ENCODE measurements around the gene COL16A1. TPM values are rescaled to one million over a fixed set of nuclear protein-coding genes. Genes with fewer than 3 reads are reported as not detected.

Gene COL16A1
- total and polyA plus RNA-seq, 2 of the 4 experiments (the other 2 are of a cell fraction) = 34.2 to 62.8 TPM

GRCh38 chr1:31751822-31752241, 48.0 kb upstream of the COL16A1 start:
- Histone ChIP-seq H4K8ac (ENCODE audit: low read depth in 2 of 2, low read length in 2 of 2) (no peak overlapping the region), H3K23ac (ENCODE audit: low read depth, low read length) (no peak overlapping the region), H2BK15ac (ENCODE audit: low read depth, low read length) (no peak overlapping the region), H2AK9ac (replicated peaks; ENCODE audit: low read depth, low read length, poor library complexity) (peak overlapping the region; percentile 44), H3K56ac (ENCODE audit: extremely low read depth, insufficient read depth, low read length) (no peak overlapping the region), H2AFZ (replicated peaks; ENCODE audit: low read length, poor library complexity) (peak overlapping the region; percentile 1), H3K79me1 (ENCODE audit: low read depth in 1 of 2, low read length in 2 of 2) (peaks cover 0 to 3% of the 10 kb centered on the region in 2 experiments; a peak in 1 of 4 replicates), H2BK5ac (ENCODE audit: low read depth, low read length, poor library complexity, severe bottlenecking) (no peak overlapping the region), H3K4me2 (ENCODE audit: low read depth, low read length) (no peak overlapping the region), H3K27me3 (ENCODE audit: control insufficient read depth, insufficient read depth, low read length) (no peaks in the 10 kb centered on the region), H4K5ac (ENCODE audit: low read depth, low read length) (no peak overlapping the region), H3K4me1 (ENCODE audit: control insufficient read depth, insufficient read depth, low read length) (peaks cover 31% of the 10 kb centered on the region), H3K18ac (ENCODE audit: low read depth, low read length) (no peak overlapping the region), H3K36me3 (ENCODE audit: control insufficient read depth, insufficient read depth, low read length) (no peaks in the 10 kb centered on the region), H3K27ac (ENCODE audit: insufficient read depth, low read length) (no peak overlapping the region), H3K9me3 (ENCODE audit: control insufficient read depth, insufficient read depth, low read length) (no peaks in the 10 kb centered on the region), H2AK5ac (ENCODE audit: low read depth, low read length) (0 out of 2 replicates have a peak overlapping the region, but pooled peaks have one; percentile 18), H3K9ac (ENCODE audit: low read depth, low read length) (no peak overlapping the region), H2BK20ac (ENCODE audit: low read depth, low read length) (no peak overlapping the region), H3K4ac (ENCODE audit: low read depth, low read length) (no peak overlapping the region), H4K20me1 (ENCODE audit: insufficient read depth, low read length) (peaks cover 35% of the 10 kb centered on the region), H2BK120ac (ENCODE audit: low read depth, low read length) (no peak overlapping the region), H3K14ac (replicated peaks; ENCODE audit: low read depth, low read length) (no peak overlapping the region), H3K9me1 (ENCODE audit: insufficient read depth, low read length) (peaks cover 7% of the 10 kb centered on the region; the same call in 1 of the 2 replicates), H3K4me3 (ENCODE audit: insufficient read depth, low read depth, low read length) (no peak overlapping the region), H4K91ac (ENCODE audit: insufficient read depth, low read depth, low read length) (no peak overlapping the region)
- no CpG with 5 or more reads among the region's 5 CpGs for WGBS, 2 experiments (ENCODE audit: extremely low coverage in 2 of 2, insufficient read length in 1 of 2)
- no TSS peak for BruUV-seq (replicated peaks)
- ChIA-PET CTCF (no interaction called here), POLR2A (ENCODE audit: unreplicated experiment) (no interaction called here)
- DNase-seq (no peak), ATAC-seq (ENCODE audit: low read depth) (no peak)
- TF ChIP-seq RAD21 (IDR thresholded peaks at IDR 0.05; ENCODE audit: low read length) (no peak), RFX5 (IDR thresholded peaks at IDR 0.05; ENCODE audit: low read depth, low read length) (no peak)
- intact Hi-C loops (cut with micrococcal nuclease) (no loop called here), in situ Hi-C loops (cut with MboI; ENCODE audit: low sequenced_read_pairs) (no loop called here), dilution Hi-C loops (cut with HindIII; ENCODE audit: low sequenced_read_pairs, unreplicated experiment) (no loop called here)

Measured in IMR-90 (cell line).